HL-60 (cell line): ENCODE data around the gene PLOD3.

Source experiments
- GABPA ChIP-seq: IDR thresholded peaks from 2 replicates; pipeline ENCODE4 v1.6.1; 2012; ENCODE audit warnings: low read depth
- POLR2AphosphoS5 ChIP-seq: IDR thresholded peaks from 2 replicates; pipeline ENCODE4 v1.6.1; 2012; ENCODE audit warnings: low read depth
- SPI1 ChIP-seq: IDR thresholded peaks from 2 replicates; pipeline ENCODE4 v1.6.1; 2012; ENCODE audit warnings: low read depth, mild to moderate bottlenecking, borderline replicate concordance
- TF ChIP-seq, protein P1 (sequence below): IDR thresholded peaks from one replicate; pipeline ENCODE4 v1.5.1; 2011; ENCODE audit warnings: low read length, control low read depth, inconsistent platforms; ENCODE audit not compliant: insufficient read depth
- TF ChIP-seq, protein P2 (sequence below): IDR thresholded peaks from 2 replicates; pipeline ENCODE4 v1.6.1; 2012; ENCODE audit warnings: low read depth; ENCODE audit not compliant: insufficient replicate concordance

DNA sequence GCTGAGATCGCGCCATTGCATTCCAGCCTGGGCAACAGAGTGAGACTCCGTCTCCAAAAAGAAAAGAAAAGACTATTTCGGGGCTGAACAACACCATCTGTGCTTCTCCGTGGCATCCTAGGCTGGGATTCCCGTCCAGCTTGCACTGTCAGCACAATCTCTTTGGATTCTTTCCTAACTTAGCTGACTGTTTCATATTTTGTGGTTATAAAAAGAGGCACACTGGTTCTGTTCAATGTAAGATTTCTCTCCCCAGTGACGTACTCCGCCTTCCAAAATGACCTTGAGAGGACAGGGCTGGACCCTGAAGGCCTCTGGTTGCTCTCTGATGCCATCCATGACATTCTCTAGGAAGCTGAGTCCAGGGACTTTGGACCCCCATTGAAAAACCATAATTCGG, 9.3 kb upstream of the PLOD3 start:
- TF ChIP-seq, protein P1, sequence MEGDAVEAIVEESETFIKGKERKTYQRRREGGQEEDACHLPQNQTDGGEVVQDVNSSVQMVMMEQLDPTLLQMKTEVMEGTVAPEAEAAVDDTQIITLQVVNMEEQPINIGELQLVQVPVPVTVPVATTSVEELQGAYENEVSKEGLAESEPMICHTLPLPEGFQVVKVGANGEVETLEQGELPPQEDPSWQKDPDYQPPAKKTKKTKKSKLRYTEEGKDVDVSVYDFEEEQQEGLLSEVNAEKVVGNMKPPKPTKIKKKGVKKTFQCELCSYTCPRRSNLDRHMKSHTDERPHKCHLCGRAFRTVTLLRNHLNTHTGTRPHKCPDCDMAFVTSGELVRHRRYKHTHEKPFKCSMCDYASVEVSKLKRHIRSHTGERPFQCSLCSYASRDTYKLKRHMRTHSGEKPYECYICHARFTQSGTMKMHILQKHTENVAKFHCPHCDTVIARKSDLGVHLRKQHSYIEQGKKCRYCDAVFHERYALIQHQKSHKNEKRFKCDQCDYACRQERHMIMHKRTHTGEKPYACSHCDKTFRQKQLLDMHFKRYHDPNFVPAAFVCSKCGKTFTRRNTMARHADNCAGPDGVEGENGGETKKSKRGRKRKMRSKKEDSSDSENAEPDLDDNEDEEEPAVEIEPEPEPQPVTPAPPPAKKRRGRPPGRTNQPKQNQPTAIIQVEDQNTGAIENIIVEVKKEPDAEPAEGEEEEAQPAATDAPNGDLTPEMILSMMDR = no peak
- TF ChIP-seq POLR2AphosphoS5 (no peak), GABPA (no peak), SPI1 (no peak)
- TF ChIP-seq, protein P2, sequence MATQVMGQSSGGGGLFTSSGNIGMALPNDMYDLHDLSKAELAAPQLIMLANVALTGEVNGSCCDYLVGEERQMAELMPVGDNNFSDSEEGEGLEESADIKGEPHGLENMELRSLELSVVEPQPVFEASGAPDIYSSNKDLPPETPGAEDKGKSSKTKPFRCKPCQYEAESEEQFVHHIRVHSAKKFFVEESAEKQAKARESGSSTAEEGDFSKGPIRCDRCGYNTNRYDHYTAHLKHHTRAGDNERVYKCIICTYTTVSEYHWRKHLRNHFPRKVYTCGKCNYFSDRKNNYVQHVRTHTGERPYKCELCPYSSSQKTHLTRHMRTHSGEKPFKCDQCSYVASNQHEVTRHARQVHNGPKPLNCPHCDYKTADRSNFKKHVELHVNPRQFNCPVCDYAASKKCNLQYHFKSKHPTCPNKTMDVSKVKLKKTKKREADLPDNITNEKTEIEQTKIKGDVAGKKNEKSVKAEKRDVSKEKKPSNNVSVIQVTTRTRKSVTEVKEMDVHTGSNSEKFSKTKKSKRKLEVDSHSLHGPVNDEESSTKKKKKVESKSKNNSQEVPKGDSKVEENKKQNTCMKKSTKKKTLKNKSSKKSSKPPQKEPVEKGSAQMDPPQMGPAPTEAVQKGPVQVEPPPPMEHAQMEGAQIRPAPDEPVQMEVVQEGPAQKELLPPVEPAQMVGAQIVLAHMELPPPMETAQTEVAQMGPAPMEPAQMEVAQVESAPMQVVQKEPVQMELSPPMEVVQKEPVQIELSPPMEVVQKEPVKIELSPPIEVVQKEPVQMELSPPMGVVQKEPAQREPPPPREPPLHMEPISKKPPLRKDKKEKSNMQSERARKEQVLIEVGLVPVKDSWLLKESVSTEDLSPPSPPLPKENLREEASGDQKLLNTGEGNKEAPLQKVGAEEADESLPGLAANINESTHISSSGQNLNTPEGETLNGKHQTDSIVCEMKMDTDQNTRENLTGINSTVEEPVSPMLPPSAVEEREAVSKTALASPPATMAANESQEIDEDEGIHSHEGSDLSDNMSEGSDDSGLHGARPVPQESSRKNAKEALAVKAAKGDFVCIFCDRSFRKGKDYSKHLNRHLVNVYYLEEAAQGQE = no peak
